ENCODE results near the gene CDC40.

GRCh38 chr6:110221738-110222137 lies 41.5 kb downstream of the CDC40 start:
- TF ChIP-seq CTCF (IDR thresholded peaks at IDR 0.05), result no peak
- TF ChIP-seq POLR2A (IDR thresholded peaks at IDR 0.05), result no peak
